ENCODE results near the gene FAM168A.

DNA sequence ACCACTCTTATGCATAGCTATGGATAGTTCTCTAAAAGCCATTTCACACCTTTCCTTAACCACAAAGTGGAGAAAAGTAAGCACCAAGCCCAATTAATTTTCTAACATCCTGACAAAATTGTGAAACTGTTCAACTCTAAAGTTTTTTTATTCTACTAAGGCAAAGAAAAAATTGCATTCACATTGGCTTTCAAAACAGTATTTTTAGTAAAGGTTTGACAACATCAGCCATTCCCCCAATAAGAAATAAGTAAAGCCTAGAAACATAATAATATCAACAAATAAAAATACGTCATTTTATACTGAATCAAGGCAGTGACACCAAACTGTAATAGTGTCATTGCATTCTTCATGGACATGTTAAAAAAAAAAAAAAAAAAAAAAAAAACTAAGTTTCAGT lies 11.1 kb downstream of the FAM168A start:
- TF ChIP-seq, protein P1, sequence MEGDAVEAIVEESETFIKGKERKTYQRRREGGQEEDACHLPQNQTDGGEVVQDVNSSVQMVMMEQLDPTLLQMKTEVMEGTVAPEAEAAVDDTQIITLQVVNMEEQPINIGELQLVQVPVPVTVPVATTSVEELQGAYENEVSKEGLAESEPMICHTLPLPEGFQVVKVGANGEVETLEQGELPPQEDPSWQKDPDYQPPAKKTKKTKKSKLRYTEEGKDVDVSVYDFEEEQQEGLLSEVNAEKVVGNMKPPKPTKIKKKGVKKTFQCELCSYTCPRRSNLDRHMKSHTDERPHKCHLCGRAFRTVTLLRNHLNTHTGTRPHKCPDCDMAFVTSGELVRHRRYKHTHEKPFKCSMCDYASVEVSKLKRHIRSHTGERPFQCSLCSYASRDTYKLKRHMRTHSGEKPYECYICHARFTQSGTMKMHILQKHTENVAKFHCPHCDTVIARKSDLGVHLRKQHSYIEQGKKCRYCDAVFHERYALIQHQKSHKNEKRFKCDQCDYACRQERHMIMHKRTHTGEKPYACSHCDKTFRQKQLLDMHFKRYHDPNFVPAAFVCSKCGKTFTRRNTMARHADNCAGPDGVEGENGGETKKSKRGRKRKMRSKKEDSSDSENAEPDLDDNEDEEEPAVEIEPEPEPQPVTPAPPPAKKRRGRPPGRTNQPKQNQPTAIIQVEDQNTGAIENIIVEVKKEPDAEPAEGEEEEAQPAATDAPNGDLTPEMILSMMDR (conservative IDR thresholded peaks at IDR 0.05 in 1 of 2, IDR thresholded peaks at IDR 0.05 in 1 of 2; ENCODE audit: extremely low read depth in 1 of 2, insufficient read depth in 1 of 2, low read depth in 1 of 2, low read length in 2 of 2), result no peak
- no peak for TF ChIP-seq EZH2 (IDR thresholded peaks at IDR 0.05; ENCODE audit: borderline replicate concordance, low read length)

All from mammary epithelial cell (primary cell).